GM12864 (cell line): ENCODE measurements around the gene TBXAS1.

Experiments used
- DNase-seq: peaks from one replicate; pipeline ENCODE4 v3.0.0-alpha.2; 2011; ENCODE audit warnings: low read depth
- H3K4me3 ChIP-seq: 2 replicates; pipeline ENCODE4 v1.5.1; 2011; ENCODE audit warnings: mild to moderate bottlenecking, low read depth, low read length, control low read depth
- CTCF ChIP-seq: IDR thresholded peaks from 2 replicates; pipeline ENCODE4 v1.5.1; 2011; ENCODE audit warnings: low read depth, mild to moderate bottlenecking, moderate library complexity, low read length, control low read depth, inconsistent platforms; ENCODE audit errors: missing control alignments

TBXAS1 gene

GRCh38 chr7:140057143-140057535, 228.1 kb downstream of the TBXAS1 start:
- no peak overlapping the region for H3K4me3 ChIP-seq
- DNase-seq: no peak
- no peak for TF ChIP-seq CTCF

DNA sequence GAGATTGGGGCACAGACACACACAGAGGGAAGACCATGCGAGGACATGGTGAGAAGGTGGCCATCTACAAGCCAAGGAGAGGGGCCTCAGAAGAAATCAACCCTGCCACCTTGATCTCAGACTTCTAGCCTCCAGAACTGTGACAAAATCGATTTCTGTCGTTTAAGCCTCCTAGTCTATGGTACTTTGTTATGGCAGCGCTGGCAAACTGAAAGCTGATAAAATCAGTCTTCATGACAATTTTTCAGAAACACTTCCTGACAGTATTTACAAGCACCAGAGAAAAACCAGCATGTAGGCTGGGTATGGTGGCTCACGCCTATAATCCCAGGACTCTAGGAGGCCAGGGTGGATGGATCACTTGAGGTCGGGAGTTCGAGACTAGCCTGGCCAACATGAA, 229.5 kb downstream of the TBXAS1 start:
- DNase-seq: no peak
- TF ChIP-seq CTCF: no peak
- H3K4me3 ChIP-seq: no peak overlapping the region

GRCh38 chr7:140059273-140060242, 230.5 kb downstream of the TBXAS1 start:
- TF ChIP-seq CTCF: no peak
- DNase-seq: no peak
- no peak overlapping the region for H3K4me3 ChIP-seq

DNA sequence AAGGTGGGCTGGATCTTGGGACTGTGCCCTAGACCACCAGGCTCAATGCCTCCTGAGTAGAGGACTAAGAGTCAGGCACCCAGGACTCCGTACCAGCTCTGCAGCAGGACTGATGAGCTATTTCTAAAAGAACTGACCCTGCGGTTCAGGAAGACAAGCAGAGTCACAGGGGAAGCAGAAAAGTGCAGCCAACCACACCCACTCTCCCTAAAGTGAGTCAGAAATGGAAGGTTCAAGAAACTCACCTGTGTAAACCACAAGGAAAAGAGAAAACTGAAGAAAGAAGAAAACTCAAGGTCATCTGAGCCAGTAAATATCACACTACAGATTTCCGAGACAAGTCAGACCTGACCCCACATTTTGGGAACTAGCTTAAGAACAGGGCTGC, 231.2 kb downstream of the TBXAS1 start:
- TF ChIP-seq CTCF: no peak
- no peak overlapping the region for H3K4me3 ChIP-seq
- no peak for DNase-seq

DNA sequence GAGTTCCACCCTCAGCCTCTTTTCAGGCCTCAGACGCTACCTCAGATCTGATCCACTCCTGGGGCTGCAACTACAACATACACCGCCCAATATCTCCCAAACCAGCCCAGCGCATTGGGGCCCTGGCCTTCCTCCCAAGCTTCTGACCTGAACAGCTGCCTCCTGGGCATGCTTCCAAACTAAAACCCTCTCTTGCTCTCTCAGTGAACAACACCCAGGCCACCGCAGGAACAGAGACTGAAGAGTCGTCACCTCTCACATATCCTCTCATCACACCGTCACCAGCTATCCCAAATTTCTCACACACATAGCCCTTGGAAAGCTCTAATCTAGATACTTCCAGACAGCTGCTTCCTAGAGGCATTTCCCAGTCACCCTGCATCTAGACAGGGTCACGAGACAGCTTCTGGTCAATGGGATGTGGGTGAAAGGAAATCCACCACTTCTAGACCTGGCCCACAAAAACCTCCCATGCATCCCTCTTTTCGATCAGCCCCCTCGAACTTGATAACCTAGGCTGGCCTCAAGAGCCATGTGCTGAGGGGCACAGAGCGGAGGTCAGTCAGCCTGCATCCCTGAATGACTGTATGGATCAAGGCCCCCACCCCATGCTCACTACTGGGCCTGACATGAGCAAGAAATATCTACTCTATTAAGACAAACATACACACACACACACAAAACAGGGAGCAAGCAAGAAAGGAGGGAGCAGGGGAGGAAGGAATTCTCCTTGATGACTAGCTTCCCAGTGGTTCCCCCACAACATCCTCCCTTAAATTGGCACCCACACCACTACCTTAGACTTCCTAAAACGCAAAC, 231.9 kb downstream of the TBXAS1 start:
- no peak for DNase-seq
- no peak for TF ChIP-seq CTCF
- H3K4me3 ChIP-seq: no peak overlapping the region; the same call in 1 of the 2 replicates

DNA sequence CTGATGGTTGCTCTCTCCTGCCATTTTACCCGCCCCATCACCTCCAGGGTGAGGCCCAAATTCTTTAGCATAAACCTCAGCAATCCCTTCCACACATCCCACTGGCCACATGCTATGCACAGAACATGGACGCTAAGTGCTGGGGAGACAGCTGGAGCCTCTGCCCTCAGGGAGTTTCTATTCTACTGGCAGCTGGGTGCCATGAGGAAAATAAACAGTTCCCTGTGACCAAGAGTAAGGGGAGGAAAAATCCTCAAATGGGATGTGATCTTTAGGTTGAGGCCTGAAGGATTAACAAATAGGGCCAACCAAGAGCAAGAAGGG, 232.5 kb downstream of the TBXAS1 start:
- no peak for DNase-seq

More for the DNA sequence above, 232.5 kb downstream of the TBXAS1 start:
- no peak for TF ChIP-seq CTCF
- H3K4me3 ChIP-seq: peak overlapping the region; percentile 59
